Right lobe of liver (tissue), 4 donors: ENCODE measurements around the gene PDCD5.

ENCODE experiments used
- CTCF ChIP-seq, 4 donors: fragments of 200-600 bp in 3 of 4; fragments of 450-650 bp in 1 of 4; IDR thresholded peaks; one replicate each; pipeline versions ENCODE4 v1.5.1 to v1.8.0; 2016 to 2022; ENCODE audit warnings: antibody characterized with exemption in 4 of 4, mild to moderate bottlenecking in 2 of 4
- POLR2A ChIP-seq: fragments of 450-650 bp; IDR thresholded peaks from one replicate; pipeline ENCODE4 v1.6.1; 2017; ENCODE audit warnings: antibody characterized with exemption, mild to moderate bottlenecking
- donor health status: DM: no; HTN: no; CAD: no.
- donor health status: DM: no; HTN: no; CAD: no.
- donor health status: DM: no; HTN: yes; CAD: no.

- no peak for TF ChIP-seq POLR2A
- TF ChIP-seq CTCF (IDR thresholded peaks at IDR 0.05), result no peak
Measured at GRCh38 chr19:32594021-32594420, 13.0 kb downstream of the PDCD5 start.
